ENCODE measurements around the gene CREBBP. TPM values are rescaled to one million over a fixed set of nuclear protein-coding genes. Genes with fewer than 3 reads are reported as not detected.

Gene CREBBP
- polyA plus RNA-seq, 2 of the 4 experiments (the other 2 are of a cell fraction), result 8.0 to 13.4 TPM

GRCh38 chr16:3691761-3692160 is 188.8 kb downstream of the CREBBP start:
- 93% methylated on average over 12 of the region's 12 CpGs for WGBS (ENCODE audit: missing lambda C conversion rate)
- FAIRE-seq (no peak), ATAC-seq (no peak), DNase-seq (ENCODE audit: low read depth in 1 of 2, low spot score in 1 of 2) (no peak)
- Histone ChIP-seq H3K27ac (no peak overlapping the region), H3K4me3 (no peak overlapping the region), H3K9me3 (no peaks in the 10 kb centered on the region), H3K4me2 (no peak overlapping the region), H3K4me1 (peaks cover 20% of the 10 kb centered on the region)
- no peak for TF ChIP-seq CHD2 (IDR thresholded peaks at IDR 0.05; ENCODE audit: low read length, partially characterized antibody)
- no peak for TF ChIP-seq ZNF302 (CRISPR knock-in tag; IDR thresholded peaks at IDR 0.05)
- TF ChIP-seq GATA3 (IDR thresholded peaks at IDR 0.05; ENCODE audit: borderline replicate concordance), result no peak
- no peak for TF ChIP-seq POLR2A (IDR thresholded peaks at IDR 0.05; ENCODE audit: low read length)
- TF ChIP-seq NPAS2 (CRISPR knock-in tag; IDR thresholded peaks at IDR 0.05; ENCODE audit: borderline replicate concordance), result no peak
- no peak for TF ChIP-seq MAX (IDR thresholded peaks at IDR 0.05)
- TF ChIP-seq ZSCAN20 (CRISPR knock-in tag; IDR thresholded peaks at IDR 0.05), result no peak
- TF ChIP-seq HOXB13 (CRISPR knock-in tag; IDR thresholded peaks at IDR 0.05; ENCODE audit: low read depth), result no peak
- no peak for TF ChIP-seq ATOH8 (CRISPR knock-in tag; IDR thresholded peaks at IDR 0.05; ENCODE audit: low read depth)
- no peak for TF ChIP-seq RNF2 (IDR thresholded peaks at IDR 0.05; ENCODE audit: borderline replicate concordance, low read depth)
- no peak for TF ChIP-seq SREBF2 (IDR thresholded peaks at IDR 0.05)
- CTCF ChIA-PET, result interaction anchor here (0.7 to 4.2 kb wide), 17 partner anchors 10 to 228 kb away, joined by 3 to 45 read pairs (median 4); partner anchors contain the start of gene TRAP1
- POLR2A ChIA-PET, result interaction anchor here (1.0 kb wide), 1 partner anchor 26 kb away, joined by 4 read pairs; the partner anchor contains the start of gene TRAP1

- no peak for FAIRE-seq
- WGBS (ENCODE audit: missing lambda C conversion rate), result 92% methylated on average over 19 of the region's 19 CpGs
Observed at GRCh38 chr16:3690980-3691720, 189.4 kb downstream of the CREBBP start.

More at GRCh38 chr16:3690980-3691720, 189.4 kb downstream of the CREBBP start:
- ATAC-seq (peak in 1 of 2 experiments; percentile 29; a peak in 4 of 6 replicates), DNase-seq (ENCODE audit: low read depth in 1 of 2, low spot score in 1 of 2) (peak in 1 of 2 experiments; percentile 19)
- Histone ChIP-seq H3K4me2 (peak overlapping the region; percentile 43; the same call in 1 of the 3 replicates), H3K4me1 (peaks cover 14% of the 10 kb centered on the region), H3K27ac (no peak overlapping the region), H3K4me3 (no peak overlapping the region), H3K9me3 (no peaks in the 10 kb centered on the region)
- TF ChIP-seq ZFP36 (IDR thresholded peaks at IDR 0.05; ENCODE audit: borderline replicate concordance, partially characterized antibody), result no peak
- TF ChIP-seq CBX2 (IDR thresholded peaks at IDR 0.05; ENCODE audit: borderline replicate concordance, low read depth), result no peak
- no peak for TF ChIP-seq HES2 (IDR thresholded peaks at IDR 0.05)
- no peak for TF ChIP-seq CTCF (IDR thresholded peaks at IDR 0.05)
- no peak for TF ChIP-seq EHF (CRISPR knock-in tag; IDR thresholded peaks at IDR 0.05)
- no peak for TF ChIP-seq SREBF2 (IDR thresholded peaks at IDR 0.05)
- TF ChIP-seq HOXB5 (CRISPR knock-in tag; IDR thresholded peaks at IDR 0.05), result no peak
- TF ChIP-seq ELK1 (IDR thresholded peaks at IDR 0.05; ENCODE audit: low read depth, low read length), result no peak
- TF ChIP-seq SMC3 (IDR thresholded peaks at IDR 0.05), result no peak
- TF ChIP-seq CBX8 (IDR thresholded peaks at IDR 0.05), result no peak
- TF ChIP-seq BCL3 (IDR thresholded peaks at IDR 0.05), result no peak
- no peak for TF ChIP-seq RAD21 (conservative IDR thresholded peaks at IDR 0.05 in 1 of 2, IDR thresholded peaks at IDR 0.05 in 1 of 2)
- TF ChIP-seq ATOH8 (CRISPR knock-in tag; IDR thresholded peaks at IDR 0.05; ENCODE audit: low read depth), result no peak
- TF ChIP-seq TFCP2L1 (CRISPR knock-in tag; IDR thresholded peaks at IDR 0.05), result no peak
- no peak for TF ChIP-seq E2F6 (IDR thresholded peaks at IDR 0.05; ENCODE audit: borderline replicate concordance, low read depth)
- TF ChIP-seq NR3C1 (IDR thresholded peaks at IDR 0.05), result no peak
- ChIA-PET CTCF (interaction anchor here (0.5 to 4.2 kb wide), 24 partner anchors 9 to 264 kb away, joined by 3 to 45 read pairs (median 4); partner anchors contain the start of gene TRAP1), POLR2A (interaction anchor here (1.0 to 1.2 kb wide), 2 partner anchors 26 to 190 kb away, joined by 4 read pairs; partner anchors contain the start of gene TRAP1)

Measured in A549 (cell line).